ENCODE measurements around the gene NEGR1. TPM values are rescaled to one million over a fixed set of nuclear protein-coding genes. Genes with fewer than 3 reads are reported as not detected.

Gene NEGR1
- total and polyA plus RNA-seq, 3 donors from 2014 or later: 2.9 to 7.6 (median 3.1) TPM

GRCh38 chr1:71562298-71562697 is 720.0 kb downstream of the NEGR1 start:
- Histone ChIP-seq H3K27ac (no peak overlapping the region), H3K27me3 (no peaks in the 10 kb centered on the region), H3K4me3 (no peak overlapping the region), H3K4me1 (no peaks in the 10 kb centered on the region), H3K9me3 (no peaks in the 10 kb centered on the region), H3K36me3 (ENCODE audit: low read depth, missing control alignments) (no peaks in the 10 kb centered on the region)
- no peak for DNase-seq
- TF ChIP-seq POLR2A (IDR thresholded peaks at IDR 0.05) (no peak), CTCF (IDR thresholded peaks at IDR 0.05) (no peak)
- intact Hi-C loops (cut with DNase I; ENCODE audit: low total_unique reads): no loop called here
- WGBS, 2 donors: 0 to 23% methylated on average over 1 of the region's 1 CpG

- intact Hi-C loops (cut with DNase I; ENCODE audit: low total_unique reads): no loop called here
- no peaks in the 10 kb centered on the region for H3K36me3 ChIP-seq (ENCODE audit: low read depth, missing control alignments)
- H3K4me1 ChIP-seq: no peaks in the 10 kb centered on the region
- H3K27ac ChIP-seq: no peak overlapping the region
- TF ChIP-seq POLR2A (IDR thresholded peaks at IDR 0.05) (no peak), CTCF (IDR thresholded peaks at IDR 0.05) (no peak)
- no peaks in the 10 kb centered on the region for H3K9me3 ChIP-seq
- no peaks in the 10 kb centered on the region for H3K27me3 ChIP-seq
- no peak for DNase-seq
- 45 to 48% methylated on average over 2 of the region's 2 CpGs for WGBS, 2 donors
- H3K4me3 ChIP-seq: no peak overlapping the region
Observed at GRCh38 chr1:71561729-71562128, 720.6 kb downstream of the NEGR1 start.

- H3K4me3 ChIP-seq: no peak overlapping the region
- no peaks in the 10 kb centered on the region for H3K36me3 ChIP-seq (ENCODE audit: low read depth, missing control alignments)
- H3K9me3 ChIP-seq: no peaks in the 10 kb centered on the region
- H3K27me3 ChIP-seq: no peaks in the 10 kb centered on the region
- no peak for TF ChIP-seq POLR2A (IDR thresholded peaks at IDR 0.05)
- TF ChIP-seq CTCF (IDR thresholded peaks at IDR 0.05): no peak
- intact Hi-C loops (cut with DNase I; ENCODE audit: low total_unique reads): no loop called here
- no peak overlapping the region for H3K27ac ChIP-seq
- no peaks in the 10 kb centered on the region for H3K4me1 ChIP-seq
- 67 to 69% methylated on average over 2 of the region's 2 CpGs for WGBS, 2 donors
- DNase-seq: no peak
Observed at GRCh38 chr1:71561206-71561605, 721.1 kb downstream of the NEGR1 start.

- 79 to 80% methylated on average over 1 of the region's 1 CpG for WGBS, 2 donors
- Histone ChIP-seq H3K36me3 (ENCODE audit: low read depth, missing control alignments) (no peaks in the 10 kb centered on the region), H3K4me3 (no peak overlapping the region), H3K4me1 (no peaks in the 10 kb centered on the region), H3K27me3 (no peaks in the 10 kb centered on the region), H3K27ac (no peak overlapping the region), H3K9me3 (no peaks in the 10 kb centered on the region)
- DNase-seq: no peak
- intact Hi-C loops (cut with DNase I; ENCODE audit: low total_unique reads): no loop called here
- TF ChIP-seq POLR2A (IDR thresholded peaks at IDR 0.05) (no peak), CTCF (IDR thresholded peaks at IDR 0.05) (no peak)
Observed at GRCh38 chr1:71559880-71560279, 722.5 kb downstream of the NEGR1 start.

- Histone ChIP-seq H3K36me3 (ENCODE audit: low read depth, missing control alignments) (no peaks in the 10 kb centered on the region), H3K4me3 (no peak overlapping the region), H3K9me3 (no peaks in the 10 kb centered on the region), H3K4me1 (no peaks in the 10 kb centered on the region), H3K27ac (no peak overlapping the region), H3K27me3 (no peaks in the 10 kb centered on the region)
- 63 to 72% methylated on average over 2 of the region's 2 CpGs for WGBS, 2 donors
- intact Hi-C loops (cut with DNase I; ENCODE audit: low total_unique reads): no loop called here
- DNase-seq: no peak
- TF ChIP-seq POLR2A (IDR thresholded peaks at IDR 0.05): no peak
- no peak for TF ChIP-seq CTCF (IDR thresholded peaks at IDR 0.05)
Observed at GRCh38 chr1:71557138-71557537, 725.2 kb downstream of the NEGR1 start.

Measured in testis (tissue), 3 donors.